ENCODE data around the gene RGL3. TPM values are rescaled to one million over a fixed set of nuclear protein-coding genes. Genes with fewer than 3 reads are reported as not detected.

RGL3 gene
- total and polyA plus RNA-seq, 9 of the 15 experiments (the other 6 are each of a cell fraction or from before 2014, with no cell fraction given) = 0.12 to 0.61 (median 0.32) TPM; not detected in 4

DNA sequence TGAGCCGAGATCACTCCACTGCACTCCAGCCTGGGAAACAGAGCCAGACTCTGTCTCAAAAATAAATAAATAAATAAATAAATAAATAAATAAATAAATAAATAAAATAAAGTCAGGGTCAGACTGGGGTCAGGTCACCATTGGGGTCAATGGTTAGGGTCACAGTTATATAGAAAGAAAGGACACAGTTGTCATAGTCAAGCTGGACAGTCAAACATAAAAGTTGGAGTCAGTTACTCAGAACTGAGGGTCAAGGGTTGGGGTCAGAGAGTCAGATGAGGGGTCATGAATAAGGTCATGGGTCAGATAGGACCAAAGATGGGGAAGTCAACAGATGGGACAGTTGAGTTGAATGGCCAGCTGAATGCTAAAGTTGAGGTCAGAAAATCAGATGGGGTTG lies 18.3 kb downstream of the RGL3 start:
- Histone ChIP-seq H3K27ac (ENCODE audit: extremely low read depth, low read depth, low read length) (no peak overlapping the region), H3K4me1 (replicated peaks in 1 of 2; ENCODE audit: control insufficient read depth in 2 of 2, insufficient read depth in 2 of 2, low read length in 2 of 2) (peaks cover 6 to 19% of the 10 kb centered on the region in 2 experiments; a peak in 4 of 5 replicates), H3K9me3 (replicated peaks; ENCODE audit: control insufficient read depth, insufficient read depth, low read depth, low read length) (no peaks in the 10 kb centered on the region), H3K9me1 (ENCODE audit: control insufficient read depth, insufficient read depth, low read length) (no peaks in the 10 kb centered on the region), H3K36me3 (ENCODE audit: control insufficient read depth, insufficient read depth, low read length) (no peaks in the 10 kb centered on the region), H2AFZ (ENCODE audit: low read depth, low read length) (no peak overlapping the region), H3K9ac (ENCODE audit: insufficient read depth in 1 of 2, low read depth in 2 of 2, low read length in 2 of 2) (no peak overlapping the region), H3K27me3 (ENCODE audit: control insufficient read depth in 2 of 2, insufficient read depth in 2 of 2, low read length in 2 of 2) (no peaks in the 10 kb centered on the region), H3K4me3 (no peak overlapping the region), H3K4me2 (ENCODE audit: insufficient read depth, low read length) (no peak overlapping the region), H4K20me1 (replicated peaks; ENCODE audit: control insufficient read depth, insufficient read depth, low read length) (no peaks in the 10 kb centered on the region), H3K79me2 (ENCODE audit: control insufficient read depth, insufficient read depth, low read length) (no peaks in the 10 kb centered on the region)
- ChIA-PET CTCF (ENCODE audit: low intra/inter-chr PET ratio) (no interaction called here), POLR2A (interaction anchor here (1.0 kb wide), 1 partner anchor 26 kb away, joined by 3 read pairs; no protein-coding TSS in a partner anchor)
- TF ChIP-seq ESRRA (IDR thresholded peaks at IDR 0.05; ENCODE audit: borderline replicate concordance, low read depth) (peak; percentile 64), NR1H2 (CRISPR knock-in tag; IDR thresholded peaks at IDR 0.05) (0 out of 2 replicates have a peak, but pooled peaks have one; percentile 53), NR2C2 (CRISPR knock-in tag; IDR thresholded peaks at IDR 0.05) (peak; percentile 92), NR2C2 (tag; IDR thresholded peaks at IDR 0.05) (peak; percentile 82), NR2C1 (IDR thresholded peaks at IDR 0.05) (peak; percentile 93), NR2C1 (tag; IDR thresholded peaks at IDR 0.05) (peak; percentile 92)
- TF ChIP-seq, protein P1, sequence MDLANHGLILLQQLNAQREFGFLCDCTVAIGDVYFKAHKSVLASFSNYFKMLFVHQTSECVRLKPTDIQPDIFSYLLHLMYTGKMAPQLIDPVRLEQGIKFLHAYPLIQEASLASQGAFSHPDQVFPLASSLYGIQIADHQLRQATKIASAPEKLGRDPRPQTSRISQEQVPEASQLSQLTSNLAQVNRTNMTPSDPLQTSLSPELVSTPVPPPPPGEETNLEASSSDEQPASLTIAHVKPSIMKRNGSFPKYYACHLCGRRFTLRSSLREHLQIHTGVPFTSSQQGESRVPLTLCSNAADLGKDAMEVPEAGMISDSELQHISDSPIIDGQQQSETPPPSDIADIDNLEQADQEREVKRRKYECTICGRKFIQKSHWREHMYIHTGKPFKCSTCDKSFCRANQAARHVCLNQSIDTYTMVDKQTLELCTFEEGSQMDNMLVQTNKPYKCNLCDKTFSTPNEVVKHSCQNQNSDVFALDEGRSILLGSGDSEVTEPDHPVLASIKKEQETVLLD (IDR thresholded peaks at IDR 0.05) = no peak
- DNase-seq (ENCODE audit: extremely low read depth in 1 of 4, low spot score in 3 of 4) (peak in 3 of 4 experiments; percentile 11 to 41 (median 37)), FAIRE-seq (no peak), ATAC-seq (no peak)
- 18% methylated on average over 1 of the region's 1 CpG for WGBS (ENCODE audit: insufficient coverage, low coverage, missing lambda C conversion rate)
- BruUV-seq (replicated peaks) = no TSS peak
- in situ Hi-C loops (cut with MboI) = no loop called here
- intact Hi-C loops (cut with micrococcal nuclease) = no loop called here
